ENCODE results near the gene KIF23.

Gene KIF23

GRCh38 chr15:69479971-69480370, 65.8 kb downstream of the KIF23 start:
- TF ChIP-seq CTCF (IDR thresholded peaks at IDR 0.05; ENCODE audit: low read depth, low read length): no peak
- H3K4me3 ChIP-seq (ENCODE audit: low read depth, low read length): no peak overlapping the region

- no peak for TF ChIP-seq CTCF (IDR thresholded peaks at IDR 0.05; ENCODE audit: low read depth, low read length)
- H3K4me3 ChIP-seq (ENCODE audit: low read depth, low read length): no peak overlapping the region
These were observed 66.8 kb downstream of the KIF23 start for GRCh38 chr15:69480932-69481331.

DNA sequence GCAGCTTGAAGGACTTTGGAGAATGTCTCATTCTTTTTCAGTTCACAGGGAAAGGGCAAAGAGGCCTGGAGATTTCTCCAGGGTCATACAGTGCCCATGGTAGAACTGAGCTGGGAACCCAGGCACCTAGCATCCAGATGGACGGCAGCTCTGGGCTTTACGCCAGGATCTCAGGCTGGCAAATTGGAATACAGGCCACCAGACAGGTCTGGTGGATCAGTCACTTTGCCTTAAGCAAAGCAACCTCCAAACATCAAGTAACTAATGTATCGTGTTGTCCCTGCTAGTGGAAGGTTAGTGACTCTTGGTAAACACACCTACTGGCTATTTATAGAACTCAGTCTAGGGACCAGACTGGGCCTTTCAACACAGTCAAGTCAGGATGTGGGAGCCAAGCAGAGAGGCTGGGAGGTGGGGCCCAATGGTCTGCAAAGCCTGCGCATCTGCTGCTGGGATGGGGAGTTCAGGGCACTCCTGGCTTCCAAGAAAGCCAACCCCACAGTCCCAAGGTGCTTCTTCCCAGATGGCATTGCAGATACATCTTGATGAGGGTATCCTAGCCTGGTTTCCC, 68.6 kb downstream of the KIF23 start:
- H3K4me3 ChIP-seq (ENCODE audit: low read depth, low read length): no peak overlapping the region
- no peak for TF ChIP-seq CTCF (IDR thresholded peaks at IDR 0.05; ENCODE audit: low read depth, low read length)

GRCh38 chr15:69484837-69485236, 70.7 kb downstream of the KIF23 start:
- no peak for TF ChIP-seq CTCF (IDR thresholded peaks at IDR 0.05; ENCODE audit: low read depth, low read length)
- no peak overlapping the region for H3K4me3 ChIP-seq (ENCODE audit: low read depth, low read length)

- H3K4me3 ChIP-seq (ENCODE audit: low read depth, low read length): no peak overlapping the region
- no peak for TF ChIP-seq CTCF (IDR thresholded peaks at IDR 0.05; ENCODE audit: low read depth, low read length)
These were observed 72.4 kb downstream of the KIF23 start for GRCh38 chr15:69486481-69487110.

- no peak for TF ChIP-seq CTCF (IDR thresholded peaks at IDR 0.05; ENCODE audit: low read depth, low read length)
- no peak overlapping the region for H3K4me3 ChIP-seq (ENCODE audit: low read depth, low read length)
These were observed 75.0 kb downstream of the KIF23 start for GRCh38 chr15:69489073-69489571.

- no peak for TF ChIP-seq CTCF (IDR thresholded peaks at IDR 0.05; ENCODE audit: low read depth, low read length)
These were observed 76.3 kb downstream of the KIF23 start for GRCh38 chr15:69490356-69491037.

More at GRCh38 chr15:69490356-69491037, 76.3 kb downstream of the KIF23 start:
- H3K4me3 ChIP-seq (ENCODE audit: low read depth, low read length): no peak overlapping the region
